HG03575 (cell line): ENCODE measurements around the gene RLN3.
"Not testable (repeated sequence)": the region's sequence is repeated elsewhere in the genome, so short reads cannot be mapped to it uniquely, and the experiment has no call there.

Experiments
- ATAC-seq: cut with Tn5 transposase; IDR thresholded peaks from one replicate; pipeline ENCODE4 v1.9.1; 2021; ENCODE audit not compliant: unreplicated experiment, insufficient number of reproducible peaks, low FRiP score; ENCODE audit errors: extremely low read depth

RLN3 gene

DNA sequence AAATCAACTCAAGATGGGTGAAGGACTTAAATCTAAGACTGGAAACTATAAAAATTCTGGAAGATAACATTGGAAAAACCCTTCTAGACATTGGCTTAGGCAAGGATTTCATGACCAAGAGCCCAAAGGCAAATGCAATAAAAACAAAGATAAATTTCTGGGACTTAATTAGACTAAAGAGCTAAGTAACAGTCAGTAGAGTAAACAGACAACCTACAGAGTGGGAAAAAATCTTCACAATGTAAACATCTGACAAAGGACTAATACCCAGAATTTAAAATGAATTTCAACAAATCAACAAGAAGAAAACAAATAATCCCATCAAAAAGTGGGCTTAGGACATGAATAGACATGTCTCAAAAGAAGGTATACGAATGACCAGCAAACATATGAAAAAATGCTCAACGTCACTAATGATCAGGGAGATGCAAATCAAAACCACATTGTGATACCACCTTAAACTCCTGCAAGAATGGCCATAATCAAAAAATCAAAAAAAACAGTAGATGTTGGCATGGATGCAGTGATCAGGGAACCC is 15.5 kb upstream of the RLN3 start:
- ATAC-seq: no peak

GRCh38 chr19:14015524-14016035 is 12.4 kb upstream of the RLN3 start:
- peak; percentile 41 for ATAC-seq

- ATAC-seq: no peak
Measured at GRCh38 chr19:14019100-14019499, 8.8 kb upstream of the RLN3 start.

- ATAC-seq: not testable (repeated sequence)
Measured at GRCh38 chr19:14019739-14020138, 8.2 kb upstream of the RLN3 start.

GRCh38 chr19:14021474-14021873 is 6.5 kb upstream of the RLN3 start:
- no peak for ATAC-seq

- no peak for ATAC-seq
Measured at GRCh38 chr19:14022469-14022868, 5.5 kb upstream of the RLN3 start.

- no peak for ATAC-seq
Measured at GRCh38 chr19:14023404-14024235, 4.3 kb upstream of the RLN3 start.

DNA sequence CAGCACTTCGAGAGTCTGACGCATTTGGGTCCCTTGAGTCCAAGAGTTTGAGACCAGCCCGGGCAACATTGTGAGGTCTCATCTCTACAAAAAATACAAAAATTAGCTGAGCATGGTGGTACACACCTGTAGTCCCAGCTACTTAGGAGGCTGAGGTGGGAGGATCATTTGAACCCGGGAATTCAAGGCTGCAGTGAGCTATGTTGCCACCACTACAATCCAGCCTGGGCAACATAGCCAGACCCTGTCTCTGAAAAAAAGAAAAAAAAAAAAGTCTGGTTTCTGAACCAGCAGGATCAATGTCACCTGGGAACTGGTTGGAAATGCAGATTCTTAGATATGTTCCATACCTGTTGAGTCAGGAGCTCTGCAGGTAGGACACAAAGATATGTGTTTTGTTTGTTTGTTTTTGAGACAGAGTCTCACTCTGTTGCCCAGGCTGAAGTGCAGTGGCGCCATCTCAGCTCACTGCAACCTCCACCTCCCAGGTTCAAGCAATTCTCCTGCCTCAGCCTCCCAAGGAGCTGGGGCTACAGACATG is 1.2 kb upstream of the RLN3 start:
- not testable (repeated sequence) for ATAC-seq

GRCh38 chr19:14028901-14029300 is 953 bp downstream of the RLN3 start:
- ATAC-seq: no peak

DNA sequence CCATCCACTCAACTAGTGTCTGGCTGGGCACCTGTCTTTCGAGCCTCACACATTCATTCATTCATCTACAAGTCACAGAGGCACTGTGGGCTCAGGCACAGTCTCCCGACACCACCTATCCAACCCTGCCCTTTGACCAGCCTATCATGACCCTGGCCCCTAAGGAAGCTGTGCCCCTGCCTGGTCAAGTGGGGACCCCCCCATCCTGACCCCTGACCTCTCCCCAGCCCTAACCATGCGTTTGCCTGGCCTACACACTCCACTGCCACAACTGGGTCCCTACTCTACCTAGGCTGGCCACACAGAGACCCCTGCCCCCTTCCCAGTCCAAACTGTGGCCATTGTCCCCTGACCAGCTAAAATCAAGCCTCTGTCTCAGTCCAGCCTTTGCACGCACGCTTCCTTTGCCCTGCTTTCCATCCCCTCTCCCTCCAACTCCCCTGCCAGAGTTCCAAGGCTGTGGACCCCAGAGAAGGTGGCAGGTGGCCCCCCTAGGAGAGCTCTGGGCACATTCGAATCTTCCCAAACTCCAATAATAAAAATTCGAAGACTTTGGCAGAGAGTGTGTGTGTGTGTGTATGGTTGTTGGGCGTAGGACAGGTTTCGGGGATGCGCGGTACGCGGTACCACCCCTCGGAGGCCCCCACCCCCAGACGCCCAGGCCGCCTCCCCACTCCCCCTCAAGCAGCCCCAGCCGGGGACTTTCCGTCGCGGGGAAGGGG is 3.2 kb downstream of the RLN3 start:
- no peak for ATAC-seq

- no peak for ATAC-seq
Measured at GRCh38 chr19:14031719-14032480, 4.0 kb downstream of the RLN3 start, which contains the start of gene IL27RA. Gene IL27RA (plus strand): TSS chr19:14031762. CDS start chr19:14031873, 111 bp downstream.

GRCh38 chr19:14033946-14034345 is 6.0 kb downstream of the RLN3 start:
- no peak for ATAC-seq

DNA sequence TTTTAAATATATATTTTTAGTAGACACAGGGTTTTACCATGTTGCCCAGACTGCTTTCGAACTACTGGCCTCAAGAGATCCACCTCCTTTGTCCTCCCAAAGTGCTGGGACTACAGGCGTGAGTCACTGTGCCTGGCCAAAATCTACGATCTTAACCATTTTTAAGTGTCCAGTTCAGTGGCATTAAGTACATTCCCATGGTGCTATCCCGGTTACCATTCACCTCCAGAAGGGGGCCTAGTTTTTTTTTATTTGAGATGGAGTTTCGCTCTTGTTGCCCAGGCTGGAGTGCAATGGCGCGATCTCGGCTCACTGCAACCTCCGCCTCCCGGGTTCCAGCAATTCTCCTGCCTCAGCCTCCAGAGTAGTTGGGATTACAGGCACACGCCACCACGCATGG is 7.2 kb downstream of the RLN3 start:
- ATAC-seq: not testable (repeated sequence)

GRCh38 chr19:14035706-14036105 is 7.8 kb downstream of the RLN3 start:
- ATAC-seq: no peak

GRCh38 chr19:14039181-14039580 is 11.2 kb downstream of the RLN3 start:
- no peak for ATAC-seq

DNA sequence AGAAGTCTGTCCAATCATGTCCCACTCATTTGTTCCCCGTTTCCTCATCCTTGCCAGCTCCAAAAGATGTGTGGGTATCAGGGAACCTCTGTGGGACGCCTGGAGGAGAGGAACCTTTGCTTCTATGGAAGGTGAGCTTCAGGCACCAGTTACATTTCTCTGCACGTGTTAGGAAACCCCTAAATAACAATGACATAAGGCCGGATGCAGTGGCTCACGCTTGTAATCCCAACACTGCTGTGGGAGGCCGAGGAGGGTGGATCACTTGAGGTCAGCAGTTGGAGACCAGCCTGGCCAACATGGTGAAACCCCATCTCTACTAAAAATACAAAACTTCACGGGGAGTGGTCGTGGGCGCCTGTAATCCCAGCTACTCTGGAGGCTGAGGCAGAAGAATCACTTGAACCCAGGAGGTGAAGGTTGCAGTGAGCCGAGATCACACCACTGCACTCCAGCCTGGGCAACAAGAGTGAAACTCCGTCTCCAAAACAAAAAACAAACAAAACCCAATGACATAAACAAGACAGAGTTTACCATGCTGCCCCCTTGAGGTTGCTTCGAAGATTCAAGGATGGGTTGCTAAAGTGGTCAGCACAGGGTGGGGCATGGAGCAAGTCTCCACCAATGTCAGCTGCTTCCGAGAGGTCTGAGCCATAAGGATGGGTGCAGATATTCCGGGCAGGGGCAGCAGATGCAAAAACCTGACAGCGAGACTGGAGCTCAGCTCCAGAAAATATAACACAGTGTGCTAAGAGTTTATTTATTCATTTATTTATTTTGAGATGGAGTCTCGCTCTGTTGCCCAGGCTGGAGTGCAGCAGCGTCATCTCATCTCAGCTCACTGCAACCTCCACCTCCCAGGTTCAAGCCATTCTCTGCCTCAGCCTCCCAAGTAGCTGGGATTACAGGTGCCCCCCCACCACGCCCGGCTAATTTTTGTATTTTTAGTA is 15.0 kb downstream of the RLN3 start:
- ATAC-seq: not testable (repeated sequence)

DNA sequence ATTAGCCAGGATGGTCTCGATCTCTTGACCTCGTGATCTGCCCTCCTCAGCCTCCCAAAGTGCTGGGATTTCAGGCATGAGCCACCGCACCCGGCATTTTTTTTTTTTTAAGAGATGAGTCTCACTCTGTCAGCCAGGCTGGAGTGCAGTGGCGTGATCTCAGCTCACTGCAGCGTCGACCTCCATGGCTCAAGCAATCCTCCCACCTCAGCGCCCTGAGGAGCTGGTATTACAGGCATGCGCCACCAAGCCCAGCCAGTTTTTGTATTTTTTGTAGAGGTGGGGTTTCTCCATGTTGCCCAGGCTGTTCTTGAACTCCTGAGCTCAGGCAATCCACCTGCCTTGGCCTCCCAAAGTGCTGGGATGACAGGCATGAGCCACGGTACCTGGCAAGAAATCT is 19.9 kb downstream of the RLN3 start:
- ATAC-seq: not testable (repeated sequence)
